Caco-2 (cell line): ENCODE results near the gene ZNF710. TPM values are rescaled to one million over a fixed set of nuclear protein-coding genes. Genes with fewer than 3 reads are reported as not detected.
"Not testable (repeated sequence)": the region's sequence is repeated elsewhere in the genome, so short reads cannot be mapped to it uniquely, and the experiment has no call there.

Source experiments
- BruUV-seq: library from RNA; stranded (reverse); fragments of 400-500 nt; replicated peaks from 2 replicates; lab custom pipeline; 2021; lab: Mats Ljungman, UMichigan
- CTCF ChIA-PET: fragments of 300-600 bp; sonication (Branson Sonifier 250); formaldehyde crosslinking; loops from one replicate; lab custom pipeline; 2022; ENCODE audit warnings: antibody characterized with exemption; lab: Charles Lee
- POLR2A ChIA-PET: fragments of 300-600 bp; sonication (Branson Sonifier 250); formaldehyde crosslinking; loops from one replicate; lab custom pipeline; 2022; ENCODE audit warnings: antibody characterized with exemption; lab: Charles Lee
- DNase-seq, 2 experiments: peaks; one replicate each; pipeline versions ENCODE4 v3.0.0 to v3.0.0-alpha.2; 2020 to 2022
- H3K27me3 ChIP-seq: replicated peaks from 2 replicates; pipeline ENCODE4 v1.6.0; 2011; ENCODE audit warnings: low read length; ENCODE audit not compliant: control insufficient read depth, insufficient read depth
- H3K36me3 ChIP-seq: 2 replicates; pipeline ENCODE4 v1.5.1; 2011; ENCODE audit warnings: low read length; ENCODE audit not compliant: control insufficient read depth, insufficient read depth
- H3K4me1 ChIP-seq: fragments of 250-450 bp; sonication (Bioruptor Pico); 2 replicates; pipeline ENCODE4 v1.5.1; 2020; ENCODE audit warnings: mild to moderate bottlenecking
- H3K4me3 ChIP-seq: 2 replicates; pipeline ENCODE4 v1.5.1; 2011; ENCODE audit warnings: low read depth, mild to moderate bottlenecking, control low read depth, low read length
- H3K9me3 ChIP-seq: fragments of 250-450 bp; sonication (Bioruptor Pico); 2 replicates; pipeline ENCODE4 v1.5.1; 2020; ENCODE audit warnings: mild to moderate bottlenecking, moderate library complexity
- H3K27ac Mint-ChIP-seq: one replicate; pipeline ENCODE4 v1.8.0; 2022; ENCODE audit warnings: mixed read lengths; ENCODE audit not compliant: unreplicated experiment
- H3K27me3 Mint-ChIP-seq: one replicate; pipeline ENCODE4 v1.8.0; 2022; ENCODE audit warnings: mixed read lengths; ENCODE audit not compliant: insufficient read depth, unreplicated experiment
- H3K36me3 Mint-ChIP-seq: one replicate; pipeline ENCODE4 v1.8.0; 2022; ENCODE audit warnings: mild to moderate bottlenecking, mixed read lengths; ENCODE audit not compliant: insufficient read depth, unreplicated experiment
- H3K4me1 Mint-ChIP-seq: one replicate; pipeline ENCODE4 v1.8.0; 2022; ENCODE audit warnings: low read depth, mixed read lengths; ENCODE audit not compliant: unreplicated experiment
- H3K4me3 Mint-ChIP-seq: one replicate; pipeline ENCODE4 v1.8.0; 2022; ENCODE audit warnings: mild to moderate bottlenecking, moderate library complexity, mixed read lengths; ENCODE audit not compliant: unreplicated experiment
- H3K9me3 Mint-ChIP-seq: one replicate; pipeline ENCODE4 v1.8.0; 2022; ENCODE audit warnings: mixed read lengths; ENCODE audit not compliant: unreplicated experiment
- CTCF ChIP-seq, 2 experiments: fragments of 200-600 bp in 1 of 2; IDR thresholded peaks; 1 replicate in 1 of 2; 2 replicates in 1 of 2; pipeline versions ENCODE4 v1.5.1 to v1.8.0; 2011 to 2022; ENCODE audit warnings: antibody characterized with exemption in 1 of 2, control low read depth in 1 of 2, inconsistent platforms in 1 of 2, low read depth in 1 of 2, low read length in 1 of 2, mild to moderate bottlenecking in 1 of 2, moderate library complexity in 1 of 2; ENCODE audit not compliant: insufficient read depth in 1 of 2, severe bottlenecking in 1 of 2, unreplicated experiment in 1 of 2
- intact Hi-C: fragments of 100-400 bp; cut with micrococcal nuclease; formaldehyde crosslinking; loops from one replicate; pipeline ENCODE4 v1.10.0; 2022; ENCODE audit not compliant: unreplicated experiment
- total RNA-seq: library from RNA; stranded (reverse); gene quantifications from 2 replicates; pipeline ENCODE4 v1.2.3, GENCODE V29; 2022

Gene ZNF710
- total RNA-seq, 1 experiment from 2014 or later: 21.4 TPM

- no TSS peak for BruUV-seq
- intact Hi-C loops: no loop called here
- no peaks in the 10 kb centered on the region for H3K9me3 Mint-ChIP-seq
- ChIA-PET POLR2A (no interaction called here), CTCF (no interaction called here)
- DNase-seq: no peak
- no peaks in the 10 kb centered on the region for H3K27me3 Mint-ChIP-seq
- Histone ChIP-seq H3K36me3 (no peaks in the 10 kb centered on the region), H3K4me3 (no peak overlapping the region), H3K4me1 (no peaks in the 10 kb centered on the region), H3K9me3 (no peaks in the 10 kb centered on the region), H3K27me3 (no peaks in the 10 kb centered on the region)
- no peaks in the 10 kb centered on the region for H3K36me3 Mint-ChIP-seq
- TF ChIP-seq CTCF (IDR thresholded peaks at IDR 0.05; ENCODE audit: insufficient read depth in 1 of 2, low read depth in 1 of 2, low read length in 1 of 2, severe bottlenecking in 1 of 2, unreplicated experiment in 1 of 2): no peak
- no peak overlapping the region for H3K4me3 Mint-ChIP-seq
- no peaks in the 10 kb centered on the region for H3K4me1 Mint-ChIP-seq
- H3K27ac Mint-ChIP-seq: no peak overlapping the region
These were observed 66.2 kb downstream of the ZNF710 start for GRCh38 chr15:90067181-90067952.

GRCh38 chr15:90067953-90068606 lies 67.0 kb downstream of the ZNF710 start:
- no peaks in the 10 kb centered on the region for H3K27me3 Mint-ChIP-seq

GRCh38 chr15:90070623-90071022 lies 69.5 kb downstream of the ZNF710 start:
- BruUV-seq, H3K36me3 Mint-ChIP-seq, CTCF ChIA-PET, H3K27ac Mint-ChIP-seq, H3K36me3 ChIP-seq, H3K27me3 Mint-ChIP-seq, DNase-seq, H3K9me3 Mint-ChIP-seq, H3K9me3 ChIP-seq, H3K4me1 ChIP-seq, H3K4me3 ChIP-seq, H3K27me3 ChIP-seq, H3K4me3 Mint-ChIP-seq, POLR2A ChIA-PET, H3K4me1 Mint-ChIP-seq: not testable (repeated sequence)
- intact Hi-C loops: loop anchor here (1.0 kb wide), 1 partner anchor 172 kb away; no protein-coding TSS in a partner anchor

More at GRCh38 chr15:90067953-90068606, 67.0 kb downstream of the ZNF710 start:
- intact Hi-C loops: no loop called here
- TF ChIP-seq CTCF (IDR thresholded peaks at IDR 0.05; ENCODE audit: insufficient read depth in 1 of 2, low read depth in 1 of 2, low read length in 1 of 2, severe bottlenecking in 1 of 2, unreplicated experiment in 1 of 2): no peak
- H3K9me3 Mint-ChIP-seq: no peaks in the 10 kb centered on the region
- no peak overlapping the region for H3K4me3 Mint-ChIP-seq
- H3K36me3 ChIP-seq: no peaks in the 10 kb centered on the region
- H3K27ac Mint-ChIP-seq: no peak overlapping the region
- no peaks in the 10 kb centered on the region for H3K9me3 ChIP-seq
- H3K4me1 ChIP-seq: no peaks in the 10 kb centered on the region
- ChIA-PET POLR2A (no interaction called here), CTCF (no interaction called here)
- no peak overlapping the region for H3K4me3 ChIP-seq
- BruUV-seq: no TSS peak
- H3K4me1 Mint-ChIP-seq: no peaks in the 10 kb centered on the region
- no peak for DNase-seq
- no peaks in the 10 kb centered on the region for H3K27me3 ChIP-seq
- no peaks in the 10 kb centered on the region for H3K36me3 Mint-ChIP-seq
